MCF 10A (cell line): ENCODE data around the gene PCTP. TPM values are rescaled to one million over a fixed set of nuclear protein-coding genes. Genes with fewer than 3 reads are reported as not detected.

ENCODE experiments used
- BruUV-seq: library from RNA; stranded (reverse); fragments of 400-500 nt; replicated peaks from 2 replicates; lab custom pipeline; 2021; lab: Mats Ljungman, UMichigan
- CTCF ChIA-PET: fragments of 300-600 bp; sonication (Branson Sonifier 250); formaldehyde crosslinking; extraction: SDS; loops from one replicate; lab custom pipeline; 2021; ENCODE audit warnings: antibody characterized with exemption, inconsistent platforms; lab: Yijun Ruan, JAX
- POLR2A ChIA-PET: fragments of 300-600, 350-650 bp; sonication (Branson Sonifier 250); formaldehyde crosslinking; extraction: SDS; loops from one replicate; lab custom pipeline; 2020; ENCODE audit warnings: antibody characterized with exemption, inconsistent platforms; lab: Yijun Ruan, JAX
- DNase-seq: peaks from one replicate; pipeline ENCODE4 v3.0.0-alpha.2; 2018; ENCODE audit not compliant: unreplicated experiment
- H3K27ac Mint-ChIP-seq: one replicate; pipeline ENCODE4 v1.8.0; 2022; ENCODE audit warnings: mild to moderate bottlenecking, low read depth, mixed read lengths; ENCODE audit not compliant: unreplicated experiment
- H3K27me3 Mint-ChIP-seq: one replicate; pipeline ENCODE4 v1.8.0; 2022; ENCODE audit warnings: mixed read lengths; ENCODE audit not compliant: insufficient read depth, unreplicated experiment
- H3K36me3 Mint-ChIP-seq: one replicate; pipeline ENCODE4 v1.8.0; 2022; ENCODE audit warnings: mild to moderate bottlenecking, moderate library complexity, mixed read lengths; ENCODE audit not compliant: insufficient read depth, unreplicated experiment
- H3K4me1 Mint-ChIP-seq: one replicate; pipeline ENCODE4 v1.8.0; 2022; ENCODE audit warnings: mixed read lengths; ENCODE audit not compliant: insufficient read depth, unreplicated experiment
- H3K4me3 Mint-ChIP-seq: one replicate; pipeline ENCODE4 v1.8.0; 2022; ENCODE audit warnings: mild to moderate bottlenecking, moderate library complexity, mixed read lengths; ENCODE audit not compliant: unreplicated experiment
- H3K9me3 Mint-ChIP-seq: one replicate; pipeline ENCODE4 v1.8.0; 2022; ENCODE audit warnings: mixed read lengths; ENCODE audit not compliant: unreplicated experiment
- CTCF ChIP-seq: fragments of 200-600 bp; IDR thresholded peaks from one replicate; pipeline ENCODE4 v1.8.0; 2022; ENCODE audit warnings: antibody characterized with exemption, mild to moderate bottlenecking; ENCODE audit not compliant: unreplicated experiment
- intact Hi-C: fragments of 100-400 bp; cut with micrococcal nuclease; formaldehyde crosslinking; loops from 2 replicates; pipeline ENCODE4 v1.14.1; 2022
- total RNA-seq: library from RNA; stranded (reverse); gene quantifications from 2 replicates; pipeline ENCODE4 v1.2.3, GENCODE V29; 2022

Gene PCTP
- total RNA-seq, 1 experiment from 2014 or later = 10.2 TPM

- CTCF ChIA-PET = interaction anchor here (0.5 to 7.1 kb wide), 20 partner anchors 10 to 549 kb away, joined by 3 to 153 read pairs (median 4); partner anchors contain the start of gene TMEM100
Measured at GRCh38 chr17:55768936-55769624, 18.2 kb downstream of the PCTP start.

GRCh38 chr17:55769625-55770000 is 18.8 kb downstream of the PCTP start:
- Mint-ChIP-seq H3K9me3 (no peaks in the 10 kb centered on the region), H3K36me3 (peaks cover 48% of the 10 kb centered on the region), H3K27me3 (no peaks in the 10 kb centered on the region), H3K4me3 (peak overlapping the region; percentile 40), H3K4me1 (peaks cover 29% of the 10 kb centered on the region), H3K27ac (peak overlapping the region; percentile 69)
- ChIA-PET POLR2A (interaction anchor here (0.6 to 1.3 kb wide), 5 partner anchors 19 to 243 kb away, joined by 3 to 6 read pairs (median 5); partner anchors contain the start of gene PCTP), CTCF (interaction anchor here (0.5 to 7.1 kb wide), 28 partner anchors 11 to 823 kb away, joined by 3 to 153 read pairs (median 4); partner anchors contain the start of gene TMEM100)
- peak; percentile 83 for DNase-seq
- BruUV-seq = no TSS peak
- intact Hi-C loops = no loop called here
- no peak for TF ChIP-seq CTCF

More at GRCh38 chr17:55768936-55769624, 18.2 kb downstream of the PCTP start:
- Mint-ChIP-seq H3K4me3 (peak overlapping the region; percentile 40), H3K4me1 (peaks cover 34% of the 10 kb centered on the region), H3K27ac (peak overlapping the region; percentile 69), H3K9me3 (no peaks in the 10 kb centered on the region), H3K27me3 (no peaks in the 10 kb centered on the region), H3K36me3 (peaks cover 48% of the 10 kb centered on the region)
- TF ChIP-seq CTCF = no peak
- DNase-seq = no peak
- POLR2A ChIA-PET = interaction anchor here (0.6 to 1.3 kb wide), 4 partner anchors 18 to 243 kb away, joined by 3 to 6 read pairs (median 4); partner anchors contain the start of gene PCTP
- no TSS peak for BruUV-seq
- intact Hi-C loops = no loop called here

GRCh38 chr17:55770196-55770870 is 19.5 kb downstream of the PCTP start:
- Mint-ChIP-seq H3K27me3 (no peaks in the 10 kb centered on the region), H3K4me1 (peaks cover 27% of the 10 kb centered on the region), H3K27ac (no peak overlapping the region), H3K36me3 (peaks cover 51% of the 10 kb centered on the region), H3K9me3 (no peaks in the 10 kb centered on the region), H3K4me3 (no peak overlapping the region)
- ChIA-PET POLR2A (interaction anchor here (0.6 to 1.3 kb wide), 4 partner anchors 44 to 244 kb away, joined by 3 to 6 read pairs (median 4); no protein-coding TSS in a partner anchor), CTCF (interaction anchor here (0.6 to 7.1 kb wide), 47 partner anchors 8 to 1010 kb away, joined by 3 to 153 read pairs (median 4); partner anchors contain the start of gene TMEM100)
- peak; percentile 74 for DNase-seq
- peak; percentile 62 for TF ChIP-seq CTCF
- intact Hi-C loops = loop anchor here (1.0 to 5.0 kb wide), 6 partner anchors 52 to 547 kb away; no protein-coding TSS in a partner anchor
- BruUV-seq = no TSS peak
